Colonic mucosa (tissue), 4 donors: ENCODE results near the gene C1orf105. TPM values are rescaled to one million over a fixed set of nuclear protein-coding genes. Genes with fewer than 3 reads are reported as not detected.

Experiments
- DNase-seq: peaks from one replicate; pipeline ENCODE4 v3.0.0-alpha.2; 2020
- H3K27ac ChIP-seq: fragments of 200-600 bp; one replicate; pipeline ENCODE4 v1.8.0; 2021
- H3K27me3 ChIP-seq: fragments of 200-600 bp; one replicate; pipeline ENCODE4 v1.8.0; 2021
- H3K36me3 ChIP-seq: fragments of 200-600 bp; one replicate; pipeline ENCODE4 v1.8.0; 2021
- H3K4me1 ChIP-seq: fragments of 200-600 bp; one replicate; pipeline ENCODE4 v1.8.0; 2021; ENCODE audit warnings: mild to moderate bottlenecking
- H3K4me3 ChIP-seq: fragments of 200-600 bp; one replicate; pipeline ENCODE4 v1.8.0; 2021
- H3K9ac ChIP-seq, 2 donors: one replicate each; pipeline ENCODE4 v1.7.0; 2013; ENCODE audit warnings: control low read depth in 2 of 2, low read depth in 2 of 2, low read length in 2 of 2
- H3K9me3 ChIP-seq: fragments of 200-600 bp; one replicate; pipeline ENCODE4 v1.8.0; 2021
- CTCF ChIP-seq: fragments of 200-600 bp; IDR thresholded peaks from one replicate; pipeline ENCODE4 v1.8.0; 2022; ENCODE audit warnings: antibody characterized with exemption, mild to moderate bottlenecking
- intact Hi-C: fragments of 100-400 bp; cut with DNase I; formaldehyde crosslinking; loops from one replicate; pipeline ENCODE4 v1.14.1; 2022
- total RNA-seq, 2 donors: library from RNA; stranded (reverse); fragmentation: NEBNext Ultra II Directional in 1 of 2; extraction: Animal tissue kit (Norgen Biotek cat#: 25700) in 1 of 2; gene quantifications; one replicate each; pipeline ENCODE4 v1.2.1, GENCODE V29; 2021
- donor health status: healthy.
- donor health status: DM: no; HTN: no; CAD: no.
- donor health status: DM: no; HTN: no; CAD: no.

The C1orf105 gene
- total RNA-seq, 2 donors from 2014 or later = not detected

GRCh38 chr1:172460887-172461315, 40.4 kb downstream of the C1orf105 start:
- intact Hi-C loops = no loop called here
- Histone ChIP-seq H3K4me3 (no peak overlapping the region), H3K4me1 (no peaks in the 10 kb centered on the region), H3K9ac (no peak overlapping the region), H3K36me3 (no peaks in the 10 kb centered on the region), H3K27me3 (no peaks in the 10 kb centered on the region), H3K9me3 (no peaks in the 10 kb centered on the region), H3K27ac (no peak overlapping the region)
- no peak for DNase-seq
- TF ChIP-seq CTCF = no peak

- DNase-seq = no peak
- intact Hi-C loops = no loop called here
These were observed 45.1 kb downstream of the C1orf105 start for GRCh38 chr1:172465617-172466016.

GRCh38 chr1:172466795-172467407, 46.4 kb downstream of the C1orf105 start:
- DNase-seq = no peak
- Histone ChIP-seq H3K36me3 (no peaks in the 10 kb centered on the region), H3K9me3 (no peaks in the 10 kb centered on the region), H3K4me1 (no peaks in the 10 kb centered on the region), H3K27me3 (no peaks in the 10 kb centered on the region), H3K9ac (no peak overlapping the region), H3K27ac (no peak overlapping the region), H3K4me3 (no peak overlapping the region)
- intact Hi-C loops = no loop called here
- no peak for TF ChIP-seq CTCF

More at GRCh38 chr1:172465617-172466016, 45.1 kb downstream of the C1orf105 start:
- H3K4me1 ChIP-seq = no peaks in the 10 kb centered on the region
- H3K9me3 ChIP-seq = no peaks in the 10 kb centered on the region
- H3K36me3 ChIP-seq = no peaks in the 10 kb centered on the region
- H3K27ac ChIP-seq = no peak overlapping the region
- no peak overlapping the region for H3K4me3 ChIP-seq
- no peaks in the 10 kb centered on the region for H3K27me3 ChIP-seq
- TF ChIP-seq CTCF = no peak
- H3K9ac ChIP-seq = no peak overlapping the region

- no peak for DNase-seq
- intact Hi-C loops = no loop called here
- no peaks in the 10 kb centered on the region for H3K4me1 ChIP-seq
- no peaks in the 10 kb centered on the region for H3K27me3 ChIP-seq
- no peak overlapping the region for H3K4me3 ChIP-seq
- no peak overlapping the region for H3K27ac ChIP-seq
- H3K9ac ChIP-seq = no peak overlapping the region
- H3K36me3 ChIP-seq = no peaks in the 10 kb centered on the region
- TF ChIP-seq CTCF = no peak
- H3K9me3 ChIP-seq = no peaks in the 10 kb centered on the region
These were observed 47.0 kb downstream of the C1orf105 start for GRCh38 chr1:172467446-172467845.

GRCh38 chr1:172468296-172468695, 47.8 kb downstream of the C1orf105 start:
- no peak overlapping the region for H3K27ac ChIP-seq
- intact Hi-C loops = no loop called here
- no peaks in the 10 kb centered on the region for H3K9me3 ChIP-seq
- no peaks in the 10 kb centered on the region for H3K36me3 ChIP-seq
- no peak overlapping the region for H3K4me3 ChIP-seq
- TF ChIP-seq CTCF = no peak
- H3K9ac ChIP-seq = no peak overlapping the region
- H3K4me1 ChIP-seq = no peaks in the 10 kb centered on the region
- no peaks in the 10 kb centered on the region for H3K27me3 ChIP-seq
- no peak for DNase-seq
